ENCODE data around the gene AARS2. TPM values are rescaled to one million over a fixed set of nuclear protein-coding genes. Genes with fewer than 3 reads are reported as not detected.
"Not testable (repeated sequence)": the region's sequence is repeated elsewhere in the genome, so short reads cannot be mapped to it uniquely, and the experiment has no call there.

The AARS2 gene
- total RNA-seq, 1 experiment from 2014 or later: 28.9 TPM

- DNase-seq (ENCODE audit: low spot score): no peak
- H3K4me3 Mint-ChIP-seq: no peak overlapping the region
- ChIA-PET POLR2A (no interaction called here), CTCF (no interaction called here)
- H3K9me3 Mint-ChIP-seq: no peaks in the 10 kb centered on the region
- ATAC-seq: no peak
- no peak overlapping the region for H3K27ac Mint-ChIP-seq
- TF ChIP-seq TP53 (CRISPR knock-in tag; IDR thresholded peaks at IDR 0.05): no peak
- TF ChIP-seq ZNF232 (CRISPR knock-in tag; IDR thresholded peaks at IDR 0.05): no peak
- no peak for TF ChIP-seq JAZF1 (CRISPR knock-in tag; IDR thresholded peaks at IDR 0.05)
- TF ChIP-seq CDX4 (CRISPR knock-in tag; IDR thresholded peaks at IDR 0.05; ENCODE audit: borderline replicate concordance): no peak
- no peak for TF ChIP-seq ZNF532 (CRISPR knock-in tag; IDR thresholded peaks at IDR 0.05; ENCODE audit: borderline replicate concordance)
- no peak for TF ChIP-seq ZBTB21 (CRISPR knock-in tag; IDR thresholded peaks at IDR 0.05; ENCODE audit: borderline replicate concordance)
- TF ChIP-seq PRRX2 (CRISPR knock-in tag; IDR thresholded peaks at IDR 0.05): no peak
- no peak for TF ChIP-seq CREM (CRISPR knock-in tag; IDR thresholded peaks at IDR 0.05)
- no peak for TF ChIP-seq SP1 (CRISPR knock-in tag; conservative IDR thresholded peaks at IDR 0.05)
- TF ChIP-seq ZNF219 (CRISPR knock-in tag; IDR thresholded peaks at IDR 0.05; ENCODE audit: borderline replicate concordance): no peak
- H3K27me3 Mint-ChIP-seq (ENCODE audit: low read depth): peaks cover 2% of the 10 kb centered on the region; the same call in 1 of the 2 replicates
- H3K4me1 Mint-ChIP-seq: peaks cover 8% of the 10 kb centered on the region
- peaks cover 14% of the 10 kb centered on the region for H3K36me3 Mint-ChIP-seq
Measured at GRCh38 chr6:44315516-44315915, 2.4 kb upstream of the AARS2 start.

- DNase-seq (ENCODE audit: low spot score); H3K9me3 Mint-ChIP-seq; ATAC-seq; H3K27ac Mint-ChIP-seq; POLR2A ChIA-PET; H3K4me1 Mint-ChIP-seq; H3K4me3 Mint-ChIP-seq; H3K27me3 Mint-ChIP-seq (ENCODE audit: low read depth): not testable (repeated sequence)
- CTCF ChIA-PET: interaction anchor here (1.1 to 1.2 kb wide), 2 partner anchors 10 to 11 kb away, joined by 3 to 6 read pairs; no protein-coding TSS in a partner anchor
- H3K36me3 Mint-ChIP-seq: peaks cover 23% of the 10 kb centered on the region
Measured at GRCh38 chr6:44314657-44315056, 1.5 kb upstream of the AARS2 start.

- TF ChIP-seq CREB1 (CRISPR knock-in tag; IDR thresholded peaks at IDR 0.05) (no peak), CDX4 (CRISPR knock-in tag; IDR thresholded peaks at IDR 0.05; ENCODE audit: borderline replicate concordance) (no peak), MLX (CRISPR knock-in tag; IDR thresholded peaks at IDR 0.05) (no peak)
- peak overlapping the region; percentile 99 for H3K4me3 Mint-ChIP-seq
- ATAC-seq (no peak), DNase-seq (ENCODE audit: low spot score) (no peak)
- POLR2A ChIA-PET: interaction anchor here (1.4 kb wide), 1 partner anchor 14 kb away, joined by 7 read pairs; no protein-coding TSS in a partner anchor
- H3K27me3 Mint-ChIP-seq (ENCODE audit: low read depth): no peaks in the 10 kb centered on the region
- H3K9me3 Mint-ChIP-seq: no peaks in the 10 kb centered on the region
- peaks cover 8% of the 10 kb centered on the region for H3K4me1 Mint-ChIP-seq
- CTCF ChIA-PET: interaction anchor here (1.4 to 1.8 kb wide), 8 partner anchors 10 to 139 kb away, joined by 6 to 30 read pairs (median 16); partner anchors contain the start of gene SLC35B2
- H3K27ac Mint-ChIP-seq: peak overlapping the region; percentile 60; the same call in 1 of the 2 replicates
- H3K36me3 Mint-ChIP-seq: peaks cover 45% of the 10 kb centered on the region
Measured at GRCh38 chr6:44311767-44312166, 1.4 kb downstream of the AARS2 start.

- Mint-ChIP-seq H3K4me1 (peaks cover 8% of the 10 kb centered on the region), H3K9me3 (no peaks in the 10 kb centered on the region), H3K36me3 (peaks cover 47% of the 10 kb centered on the region), H3K27me3 (ENCODE audit: low read depth) (no peaks in the 10 kb centered on the region), H3K4me3 (peak overlapping the region; percentile 99), H3K27ac (no peak overlapping the region)
- CTCF ChIA-PET: no interaction called here
- POLR2A ChIA-PET: no interaction called here
- no peak for ATAC-seq
- no peak for DNase-seq (ENCODE audit: low spot score)
- no peak for TF ChIP-seq MYBL2 (CRISPR knock-in tag; IDR thresholded peaks at IDR 0.05)
- TF ChIP-seq NFATC4 (CRISPR knock-in tag; IDR thresholded peaks at IDR 0.05): no peak
- no peak for TF ChIP-seq MXD4 (CRISPR knock-in tag; IDR thresholded peaks at IDR 0.05; ENCODE audit: borderline replicate concordance)
- TF ChIP-seq ESRRA (CRISPR knock-in tag; IDR thresholded peaks at IDR 0.05; ENCODE audit: borderline replicate concordance): no peak
- no peak for TF ChIP-seq TP53 (CRISPR knock-in tag; IDR thresholded peaks at IDR 0.05)
- TF ChIP-seq STAT6 (CRISPR knock-in tag; conservative IDR thresholded peaks at IDR 0.05; ENCODE audit: low read depth): no peak
Measured at GRCh38 chr6:44311304-44311703, 1.8 kb downstream of the AARS2 start.
